Fibroblast of the aortic adventitia (primary cell): Measurements from ENCODE around the gene NRIP1. TPM values are rescaled to one million over a fixed set of nuclear protein-coding genes. Genes with fewer than 3 reads are reported as not detected.

Experiments used
- DNase-seq: peaks from one replicate; pipeline ENCODE4 v3.0.0-alpha.2; 2010; ENCODE audit warnings: low read depth
- H3K4me3 ChIP-seq: 2 replicates; pipeline ENCODE4 v1.5.1; 2011; ENCODE audit warnings: low read depth, mild to moderate bottlenecking, control low read depth, low read length, moderate library complexity
- CTCF ChIP-seq: IDR thresholded peaks from 2 replicates; pipeline ENCODE4 v1.5.1; 2011; ENCODE audit warnings: mild to moderate bottlenecking, low read length, control low read depth, inconsistent platforms; ENCODE audit not compliant: insufficient read depth
- total RNA-seq: library from RNA; depleted of rRNA; stranded (reverse); fragments of >200 nt; gene quantifications from 2 replicates; pipeline ENCODE4 v1.2.3, GENCODE V29; 2012; ENCODE audit warnings: low replicate concordance

The NRIP1 gene
- total RNA-seq, 1 donor, result 34.8 TPM

- no peak for DNase-seq
- no peak overlapping the region for H3K4me3 ChIP-seq
- no peak for TF ChIP-seq CTCF
These were observed 10.1 kb downstream of the NRIP1 start for GRCh38 chr21:15054606-15055239.

GRCh38 chr21:15054089-15054488, 10.7 kb downstream of the NRIP1 start:
- H3K4me3 ChIP-seq, result no peak overlapping the region
- TF ChIP-seq CTCF, result no peak
- DNase-seq, result no peak

GRCh38 chr21:15053500-15053899, 11.3 kb downstream of the NRIP1 start:
- DNase-seq, result no peak
- H3K4me3 ChIP-seq, result no peak overlapping the region
- no peak for TF ChIP-seq CTCF

- no peak for TF ChIP-seq CTCF
These were observed 12.4 kb downstream of the NRIP1 start for GRCh38 chr21:15052459-15052763.

GRCh38 chr21:15051644-15052458, 12.9 kb downstream of the NRIP1 start:
- TF ChIP-seq CTCF, result no peak
- no peak for DNase-seq
- no peak overlapping the region for H3K4me3 ChIP-seq

More at GRCh38 chr21:15052459-15052763, 12.4 kb downstream of the NRIP1 start:
- no peak for DNase-seq
- H3K4me3 ChIP-seq, result no peak overlapping the region

- no peak for DNase-seq
- TF ChIP-seq CTCF, result no peak
- H3K4me3 ChIP-seq, result no peak overlapping the region
These were observed 14.0 kb downstream of the NRIP1 start for GRCh38 chr21:15050568-15051377.
